ENCODE measurements around the gene IKZF3.
"Not testable (repeated sequence)": the region's sequence is repeated elsewhere in the genome, so short reads cannot be mapped to it uniquely, and the experiment has no call there.

IKZF3 gene

DNA sequence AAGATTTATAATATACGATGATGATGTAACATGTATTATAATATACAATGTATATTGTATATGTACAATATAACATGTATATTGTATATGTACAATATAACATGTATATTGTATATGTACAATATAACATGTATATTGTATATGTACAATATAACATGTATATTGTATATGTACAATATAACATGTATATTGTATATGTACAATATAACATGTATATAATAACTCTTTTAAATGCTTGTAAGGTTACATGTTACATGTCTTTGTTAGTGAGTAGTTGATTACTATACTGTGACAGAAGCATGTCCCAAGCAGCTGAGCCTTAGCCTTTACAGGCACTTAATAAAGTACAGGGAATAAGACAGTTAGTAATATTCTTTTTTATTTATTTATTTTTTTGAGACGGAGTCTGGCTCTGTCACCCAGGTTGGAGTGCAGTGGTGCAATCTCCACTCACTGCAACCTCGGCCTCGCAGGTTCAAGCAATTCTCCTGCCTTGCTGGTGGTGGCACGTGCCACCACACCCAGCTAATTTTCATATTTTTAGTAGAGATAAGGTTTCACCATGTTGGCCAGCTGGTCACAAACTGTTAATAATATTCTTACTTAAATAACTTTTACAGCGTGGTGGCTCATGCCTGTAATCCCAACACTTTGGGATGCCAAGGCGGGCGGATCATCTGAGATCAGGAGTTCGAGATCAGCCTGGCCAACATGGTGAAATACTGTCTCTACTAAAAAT lies 8.0 kb downstream of the IKZF3 start:
- not testable (repeated sequence) for DNase-seq

DNA sequence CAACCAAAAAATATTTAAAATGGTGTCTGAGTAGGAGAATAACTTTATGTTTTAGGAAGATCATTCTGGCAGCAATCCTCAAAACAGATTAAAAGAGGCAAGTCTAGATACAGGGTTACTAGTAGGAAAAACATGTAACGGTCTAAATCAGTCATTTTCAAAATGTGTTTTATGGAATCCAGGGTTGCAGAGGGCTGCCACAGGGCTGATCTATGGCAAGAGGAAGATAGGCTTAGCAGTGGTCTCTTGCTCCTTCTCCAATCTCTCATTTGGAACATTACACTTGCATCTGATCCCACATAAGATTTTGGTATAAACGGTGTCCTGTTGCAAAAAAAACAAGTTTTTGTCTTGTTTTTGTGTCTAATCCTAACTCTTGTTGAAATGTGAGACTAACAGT lies 9.2 kb downstream of the IKZF3 start:
- no peak for DNase-seq

DNA sequence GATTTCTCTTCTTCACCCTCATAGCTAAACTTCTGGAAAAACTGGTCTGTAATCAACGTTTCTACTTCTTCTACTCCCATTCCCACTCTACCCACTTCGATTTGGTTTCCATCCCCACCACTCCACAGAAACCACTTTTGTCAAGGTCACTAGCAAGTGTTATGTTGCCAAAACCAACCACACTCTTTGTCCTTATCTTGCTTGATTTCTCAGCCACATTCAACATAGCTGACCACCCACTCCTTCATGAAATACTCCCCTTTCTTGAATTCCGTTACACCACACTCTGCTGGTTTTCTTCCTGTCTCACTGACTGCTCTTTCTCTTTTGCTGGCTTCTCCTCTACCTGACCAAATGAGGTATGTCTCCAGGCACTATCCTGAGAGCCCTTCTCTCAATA lies 11.9 kb downstream of the IKZF3 start:
- DNase-seq: no peak

DNA sequence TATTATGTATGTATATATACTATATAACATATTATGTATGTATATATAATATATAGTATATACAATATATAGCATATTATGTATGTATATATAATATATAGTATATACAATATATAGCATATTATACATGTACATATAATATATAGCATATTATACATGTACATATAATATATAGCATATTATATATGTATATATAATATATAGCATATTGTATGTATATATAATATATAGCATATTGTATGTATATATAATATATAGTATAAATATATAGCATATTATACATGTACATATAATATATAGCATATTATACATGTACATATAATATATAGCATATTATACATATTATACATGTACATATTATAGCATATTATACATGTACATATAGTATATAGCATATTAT lies 13.9 kb downstream of the IKZF3 start:
- DNase-seq: not testable (repeated sequence)

DNA sequence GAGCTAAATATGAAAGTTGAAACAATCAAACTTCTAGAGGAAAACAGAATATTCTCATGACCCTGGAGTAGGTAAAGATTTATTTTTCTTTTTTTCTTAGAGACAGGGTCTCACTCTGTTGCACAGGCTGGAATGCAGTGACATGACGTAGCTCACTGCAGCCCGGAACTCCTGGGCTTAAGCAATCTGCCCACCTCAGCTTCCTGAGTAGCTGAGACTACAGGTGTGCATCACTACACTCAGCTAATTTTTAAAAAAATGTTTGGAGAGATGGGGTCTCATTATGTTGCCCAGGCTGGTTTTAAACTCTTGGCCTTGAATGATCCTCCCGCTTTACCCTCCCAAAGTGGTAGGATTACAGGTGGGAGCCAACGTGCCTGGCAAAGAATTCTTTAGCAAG lies 15.5 kb downstream of the IKZF3 start:
- DNase-seq: no peak

DNA sequence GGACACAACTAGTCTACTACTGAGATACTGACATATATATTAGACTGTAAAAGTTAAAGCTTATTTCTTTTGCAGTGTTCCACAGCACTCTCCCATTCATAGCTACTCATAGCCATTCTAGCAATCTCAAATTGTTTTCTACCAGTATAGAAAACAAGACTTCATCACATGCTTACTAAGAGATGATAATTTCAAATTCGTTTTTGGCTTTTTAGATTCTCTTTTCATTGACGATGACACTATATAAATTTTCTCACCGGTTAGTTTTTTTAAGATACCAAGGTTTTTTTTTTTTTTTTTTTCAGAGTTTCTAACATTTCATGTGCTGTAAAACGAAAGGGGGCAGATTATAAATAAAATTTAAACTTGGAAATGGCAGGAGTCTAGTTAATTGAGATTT lies 17.9 kb downstream of the IKZF3 start:
- DNase-seq: no peak

DNA sequence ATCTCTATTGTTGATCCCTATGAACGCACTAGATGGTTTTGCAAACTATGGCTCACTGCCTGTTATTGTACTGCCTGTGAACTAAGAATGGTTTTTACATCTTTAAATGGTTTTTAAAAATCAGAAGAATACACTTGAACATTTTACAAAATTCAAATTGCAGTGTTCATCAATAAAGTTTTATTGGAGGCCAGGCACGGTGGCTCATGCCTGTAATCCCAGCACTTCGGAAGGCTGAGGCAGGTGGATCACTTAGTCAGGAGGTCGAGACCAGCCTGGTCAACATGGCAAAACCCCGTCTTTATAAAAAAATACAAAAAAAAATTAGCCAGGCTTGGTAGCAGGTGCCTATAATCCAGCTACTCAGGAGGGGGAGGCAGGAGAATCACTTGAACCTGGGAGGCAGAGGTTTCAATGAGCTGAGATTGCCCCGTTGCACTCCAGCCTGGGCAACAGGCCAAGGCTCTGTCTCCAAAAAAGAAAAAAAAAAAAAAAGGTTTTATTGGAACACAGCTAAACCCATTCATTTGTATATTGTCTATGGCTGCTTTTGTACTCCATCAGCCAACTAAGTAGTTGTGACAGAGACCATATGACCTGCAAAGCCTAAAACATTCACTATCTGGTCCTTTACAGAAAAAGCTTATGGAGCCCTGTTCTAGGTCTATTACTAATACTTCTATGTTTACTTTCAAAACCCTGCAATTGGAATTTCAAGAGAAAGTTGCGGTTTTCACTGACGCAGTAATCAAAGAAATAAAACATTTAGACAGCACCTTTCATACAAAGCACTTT lies 18.9 kb downstream of the IKZF3 start:
- no peak for DNase-seq

DNA sequence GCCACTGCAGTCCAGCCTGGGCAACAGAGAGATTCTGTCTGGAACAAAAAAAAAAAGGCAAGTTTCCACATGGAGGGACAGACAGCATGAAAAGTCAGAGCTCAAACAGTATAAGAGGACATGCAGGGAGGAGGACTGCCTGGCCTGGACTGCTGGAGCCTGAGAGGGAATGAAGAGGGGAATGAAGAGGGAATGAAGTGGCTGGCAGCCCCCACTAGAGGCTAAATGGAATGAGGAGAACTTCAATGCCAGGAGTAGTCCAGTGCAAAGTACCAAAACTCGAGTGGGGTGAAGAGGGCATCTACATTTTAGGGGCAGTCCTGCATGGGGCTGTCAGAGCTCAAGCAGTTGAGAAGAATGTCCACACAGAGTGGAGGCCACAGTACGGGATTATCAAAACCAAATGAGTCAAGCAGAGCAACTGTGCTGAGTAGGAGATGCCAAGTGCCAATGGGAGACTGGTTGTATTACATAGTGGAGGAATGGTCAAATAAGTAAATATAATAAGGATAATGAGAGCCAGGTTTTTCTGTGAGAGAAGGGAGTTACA lies 22.9 kb downstream of the IKZF3 start:
- no peak for DNase-seq

DNA sequence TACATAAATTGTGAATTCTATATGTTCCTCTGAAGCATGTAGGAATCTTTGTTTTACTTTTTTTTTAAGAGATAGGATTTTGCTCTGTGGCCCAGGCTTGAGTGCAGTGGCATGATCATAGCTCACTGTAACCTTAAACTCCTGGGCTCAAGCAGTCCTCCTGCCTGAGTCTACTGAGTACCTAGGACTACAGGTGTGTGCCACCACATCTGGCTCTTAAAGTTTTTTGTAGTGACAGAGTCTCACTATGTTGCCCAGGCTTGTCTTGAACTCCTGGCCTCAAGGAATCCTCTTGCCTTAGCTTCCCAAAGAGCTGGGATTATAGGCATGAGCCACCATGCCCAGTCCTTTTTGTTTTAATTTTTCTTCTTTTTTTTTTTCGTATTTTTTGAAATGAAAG lies 25.3 kb downstream of the IKZF3 start:
- DNase-seq: no peak

DNA sequence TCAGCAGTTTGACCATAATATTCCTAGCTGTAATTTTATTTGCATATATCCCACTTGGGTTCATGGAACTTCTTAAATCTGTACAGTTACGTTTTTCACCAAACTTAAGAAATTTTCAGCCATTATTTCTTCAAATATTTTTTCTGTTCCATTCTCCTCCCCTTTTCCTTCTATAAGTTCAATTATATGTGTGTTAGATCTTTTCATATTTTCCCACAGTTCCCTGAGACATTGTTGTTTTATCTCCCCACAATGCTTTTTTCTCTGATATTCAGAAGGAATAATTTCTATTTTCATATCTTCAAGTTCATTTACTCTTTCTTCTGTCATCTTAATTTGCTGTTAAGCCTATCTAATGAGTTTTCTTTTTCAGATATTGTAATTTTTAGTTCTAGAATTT lies 26.1 kb downstream of the IKZF3 start:
- no peak for DNase-seq

DNA sequence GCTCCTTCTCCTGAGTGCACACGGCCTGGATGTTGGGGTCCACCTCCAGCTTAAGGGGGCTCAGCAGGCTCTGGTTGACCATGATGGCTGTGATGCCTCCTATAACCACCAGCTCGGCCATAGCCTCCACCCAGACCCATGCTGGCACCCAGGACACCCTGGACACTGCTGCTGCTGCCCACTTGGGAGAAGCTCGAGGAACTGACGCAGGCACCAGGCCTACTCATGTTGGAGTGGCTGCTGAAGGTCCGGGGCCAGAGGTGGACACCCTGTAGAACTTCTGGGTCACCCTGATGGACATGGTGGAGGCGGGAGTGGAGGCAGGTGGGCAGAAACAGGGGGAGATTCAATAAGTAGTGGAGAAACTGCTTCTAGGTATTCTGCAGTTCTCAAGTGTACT lies 28.0 kb downstream of the IKZF3 start:
- DNase-seq: no peak

DNA sequence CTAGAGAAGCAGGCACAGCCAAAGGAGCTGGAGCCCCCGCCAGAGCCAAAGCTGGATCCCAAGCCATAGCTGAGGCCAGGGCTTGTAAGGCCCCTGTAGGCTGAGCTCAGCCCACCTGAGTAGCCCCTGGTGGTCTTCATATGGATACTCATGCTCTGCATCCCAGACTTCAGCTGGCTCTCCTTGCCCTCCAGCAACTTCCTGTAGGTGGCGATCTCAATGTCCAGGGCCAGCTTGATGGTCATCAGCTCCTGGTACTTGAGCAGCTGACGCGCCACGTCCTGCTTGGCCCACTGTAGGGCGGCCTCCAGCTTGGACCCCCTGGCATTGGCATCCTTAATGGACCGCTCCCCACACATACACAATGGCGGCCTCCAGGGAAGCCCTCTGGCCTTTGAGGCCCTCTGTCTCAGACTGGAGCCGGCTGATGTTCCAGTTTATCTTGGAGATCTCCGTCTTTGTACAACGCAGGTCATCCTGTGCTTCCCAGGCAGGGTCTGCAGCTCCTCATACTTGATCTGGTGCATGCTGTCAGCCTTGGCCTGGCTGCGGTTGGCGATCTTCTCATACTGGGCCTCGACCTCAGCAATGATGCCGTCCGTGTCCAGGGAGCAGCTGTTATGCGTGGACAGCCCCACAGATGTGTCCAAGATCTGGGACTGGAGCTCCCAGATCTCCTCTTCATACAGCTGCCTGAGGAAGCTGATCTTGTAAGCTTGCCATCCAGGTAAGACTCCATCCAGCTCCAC lies 28.9 kb downstream of the IKZF3 start:
- DNase-seq: no peak

DNA sequence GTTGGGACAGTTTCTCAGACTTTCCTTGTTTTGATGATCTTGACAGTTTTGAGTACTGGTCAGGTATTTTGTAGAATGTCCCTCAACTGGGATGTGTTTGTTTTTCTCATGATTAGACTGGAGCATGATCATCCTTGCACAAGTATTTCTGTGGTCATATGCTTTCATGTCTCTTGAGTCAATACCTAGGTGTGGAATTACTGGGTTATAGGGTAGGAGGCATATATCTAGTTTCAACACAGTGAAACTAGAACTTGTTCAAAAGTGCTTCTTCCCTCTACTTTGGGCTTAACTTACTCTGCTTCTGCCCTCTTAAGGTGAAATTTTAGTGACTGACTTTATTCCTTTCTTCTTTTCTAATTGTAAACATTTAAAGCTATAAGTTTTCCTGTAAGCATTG lies 30.1 kb downstream of the IKZF3 start:
- no peak for DNase-seq

DNA sequence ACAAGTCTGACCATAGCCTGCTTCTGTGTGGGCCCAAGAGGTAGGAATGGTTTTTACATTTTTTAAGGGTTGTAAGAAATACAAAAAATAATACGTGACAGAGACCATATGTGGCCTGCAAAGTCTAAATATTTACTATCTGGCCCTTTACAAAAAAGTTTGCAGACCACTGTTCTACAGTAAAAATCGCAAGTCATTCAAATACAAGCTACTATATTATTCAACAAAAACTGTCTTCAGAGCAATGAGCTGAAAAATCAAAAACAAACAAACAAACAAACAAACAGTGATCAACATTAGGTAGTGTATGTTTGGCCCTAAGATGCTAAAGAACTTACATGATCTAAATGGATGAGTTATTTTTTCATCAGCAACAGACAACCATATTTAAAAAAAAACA lies 32.5 kb downstream of the IKZF3 start:
- DNase-seq: no peak

DNA sequence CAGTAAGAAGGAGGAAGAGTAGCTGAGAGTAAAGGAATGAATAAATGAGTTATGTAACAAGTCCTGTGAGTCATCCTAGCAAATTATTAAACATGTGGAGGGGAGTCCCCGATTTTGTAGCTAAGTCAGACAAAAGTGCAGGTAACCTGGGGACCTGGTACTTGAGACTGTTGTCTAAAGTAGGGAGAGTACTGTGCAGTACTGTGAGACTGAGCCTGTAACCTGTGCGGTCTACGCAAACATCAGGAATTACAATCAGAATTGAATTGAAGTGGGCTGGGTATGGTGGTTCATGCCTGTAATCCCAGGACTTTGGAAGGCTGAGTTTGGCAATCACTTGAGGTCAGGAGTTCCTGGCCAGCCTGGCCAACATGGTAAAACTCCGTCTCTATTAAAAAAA lies 35.7 kb downstream of the IKZF3 start:
- DNase-seq: no peak

DNA sequence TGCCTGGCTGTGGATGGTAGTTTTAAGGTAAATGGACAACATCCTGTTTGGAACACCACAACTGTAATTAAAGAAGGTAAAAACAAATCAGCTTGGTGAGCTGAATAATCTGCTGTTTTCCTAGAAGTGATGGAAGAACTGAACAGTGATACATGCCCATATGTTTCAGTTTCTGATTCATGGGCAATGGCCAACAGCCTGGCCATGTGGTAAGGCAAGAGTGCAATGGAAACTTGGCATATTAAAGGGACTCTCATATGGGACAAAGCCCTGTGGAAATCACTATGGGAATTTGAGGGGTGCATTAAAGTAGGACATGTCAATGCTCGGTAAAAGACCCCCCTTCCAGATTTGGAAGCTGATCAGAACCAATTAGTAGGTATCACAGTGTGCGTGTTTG lies 37.8 kb downstream of the IKZF3 start:
- no peak for DNase-seq

DNA sequence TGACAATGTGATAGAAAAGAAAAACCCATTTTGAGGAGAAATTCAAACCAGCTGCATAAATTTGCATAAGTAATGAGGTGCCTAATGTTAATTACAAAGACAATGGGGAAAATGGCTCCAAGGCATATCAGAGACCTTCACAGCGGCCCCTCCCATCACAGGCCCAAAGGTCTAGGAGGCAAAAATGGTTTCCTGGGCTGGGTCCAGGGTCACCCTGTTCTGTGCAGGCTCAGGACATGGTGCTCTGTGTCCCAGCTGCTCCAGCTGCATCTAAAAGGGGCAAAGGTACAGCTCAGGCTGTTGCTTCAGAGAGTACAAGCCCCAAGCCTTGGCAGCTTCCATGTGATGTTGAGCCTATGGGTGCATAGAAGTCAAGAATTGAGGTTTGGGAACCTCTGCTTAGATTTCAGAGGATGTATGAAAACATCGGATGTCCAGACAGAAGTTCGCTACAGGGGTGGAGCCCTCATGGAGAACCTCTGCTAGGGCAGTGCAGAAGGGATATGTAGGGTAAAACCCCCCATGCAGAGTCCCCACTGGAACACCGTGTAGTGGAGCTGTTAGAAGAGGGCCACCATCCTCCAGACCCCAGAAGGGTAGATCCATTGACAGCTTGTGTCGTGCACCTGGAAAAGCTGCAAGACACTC lies 40.6 kb downstream of the IKZF3 start:
- no peak for DNase-seq

DNA sequence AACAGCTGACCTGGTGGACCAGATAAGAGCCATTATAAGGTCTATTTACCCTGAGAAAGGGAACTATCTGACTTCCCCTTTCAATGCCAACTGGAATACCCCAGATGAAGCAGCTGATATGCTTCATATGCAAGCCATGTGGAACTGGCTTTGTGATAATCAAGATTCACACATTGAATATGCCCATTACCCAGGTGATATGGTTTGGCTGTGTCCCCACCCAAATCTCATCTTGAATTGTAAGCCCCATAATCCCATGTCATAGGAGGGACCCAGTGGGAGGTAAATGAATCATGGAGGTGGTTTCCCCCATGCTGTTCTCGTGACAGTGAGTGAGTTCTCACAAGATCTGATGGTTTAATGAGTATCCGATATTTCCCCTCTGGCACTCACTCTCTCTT lies 42.1 kb downstream of the IKZF3 start:
- DNase-seq: no peak

DNA sequence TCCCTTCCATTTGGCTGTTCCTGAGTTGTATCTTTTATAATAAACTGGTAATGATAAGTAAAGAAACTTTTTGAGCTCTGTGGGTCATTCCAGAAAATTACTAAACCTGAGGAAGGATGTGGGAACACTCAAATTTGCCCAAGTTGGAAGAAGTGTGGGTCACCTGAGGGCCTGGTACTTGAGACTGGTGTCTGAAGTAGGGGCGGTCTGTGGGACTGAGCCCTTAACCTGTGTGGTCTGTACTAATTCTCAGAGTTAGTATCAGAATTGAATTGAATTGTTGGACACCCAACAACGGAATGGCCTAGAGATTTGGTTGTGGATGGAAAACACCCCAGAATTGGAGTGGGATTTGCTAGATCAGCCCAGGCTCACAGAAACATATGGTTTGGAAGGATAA lies 43.1 kb downstream of the IKZF3 start:
- no peak for DNase-seq

DNA sequence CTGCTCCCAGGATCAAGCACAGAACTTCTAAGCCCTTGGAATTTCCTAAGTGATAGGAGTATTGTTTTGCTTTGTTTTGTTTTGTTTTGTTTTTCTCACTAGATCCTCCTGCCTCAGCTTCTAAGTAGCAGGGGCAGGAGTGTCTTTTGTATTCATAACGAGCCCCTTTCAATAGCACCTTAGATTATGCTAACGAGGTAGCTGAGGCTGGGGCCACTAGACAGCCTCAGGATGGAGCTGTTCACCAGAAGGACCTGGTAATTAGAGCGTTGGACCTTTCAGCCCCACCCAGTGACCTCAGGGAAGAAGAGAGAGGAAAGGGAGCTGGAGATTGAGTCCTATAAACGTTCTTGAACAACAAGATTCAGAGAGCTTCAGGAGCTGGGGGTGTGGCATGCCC lies 43.6 kb downstream of the IKZF3 start:
- no peak for DNase-seq

DNA sequence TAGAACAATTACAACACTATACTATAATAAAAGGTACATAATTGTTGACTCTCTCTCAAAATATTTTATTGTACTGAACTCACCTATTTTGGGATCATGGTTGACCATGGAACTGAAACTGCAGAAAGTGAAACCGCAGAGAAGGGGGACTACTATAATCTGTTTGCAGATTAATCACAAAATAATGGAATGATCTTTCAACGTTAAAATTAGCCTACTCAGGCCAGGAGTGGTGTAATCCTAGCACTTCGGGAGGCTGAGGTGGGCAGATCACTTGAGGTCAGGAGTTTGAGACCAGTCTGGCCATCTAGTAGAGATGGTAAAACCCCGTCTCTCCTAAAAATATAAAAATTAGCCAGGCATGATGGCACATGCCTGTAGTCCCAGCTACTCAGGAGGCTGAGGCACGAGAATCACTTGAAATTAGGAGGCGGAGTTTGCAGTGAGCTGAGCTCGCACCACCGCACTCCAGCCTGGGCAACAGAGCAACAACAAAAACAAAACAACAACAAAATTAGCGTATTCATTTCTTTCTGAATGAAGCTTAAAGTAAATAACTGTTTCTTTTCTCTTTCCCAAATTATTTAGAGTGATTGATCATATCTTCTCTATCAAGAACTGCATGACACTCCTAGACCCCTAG lies 45.6 kb downstream of the IKZF3 start:
- no peak for DNase-seq

DNA sequence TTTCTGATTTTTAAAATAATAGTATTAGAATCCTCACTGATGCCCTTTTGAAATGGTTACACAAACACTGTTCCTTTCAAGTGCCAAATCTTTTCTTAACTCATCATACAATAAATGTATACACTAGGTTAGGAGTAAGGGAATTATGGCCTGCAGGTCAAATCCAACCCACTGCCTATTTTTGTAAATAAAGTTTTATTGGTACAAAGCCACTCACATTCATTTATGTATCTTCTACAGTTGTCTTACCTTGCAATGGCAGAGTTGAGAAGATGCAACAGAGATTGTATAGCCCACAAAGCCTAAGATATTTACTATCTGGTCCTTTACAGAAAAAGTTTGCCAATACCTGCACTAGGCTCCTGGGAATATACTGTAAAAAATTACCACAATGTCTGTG lies 47.8 kb downstream of the IKZF3 start:
- no peak for DNase-seq

DNA sequence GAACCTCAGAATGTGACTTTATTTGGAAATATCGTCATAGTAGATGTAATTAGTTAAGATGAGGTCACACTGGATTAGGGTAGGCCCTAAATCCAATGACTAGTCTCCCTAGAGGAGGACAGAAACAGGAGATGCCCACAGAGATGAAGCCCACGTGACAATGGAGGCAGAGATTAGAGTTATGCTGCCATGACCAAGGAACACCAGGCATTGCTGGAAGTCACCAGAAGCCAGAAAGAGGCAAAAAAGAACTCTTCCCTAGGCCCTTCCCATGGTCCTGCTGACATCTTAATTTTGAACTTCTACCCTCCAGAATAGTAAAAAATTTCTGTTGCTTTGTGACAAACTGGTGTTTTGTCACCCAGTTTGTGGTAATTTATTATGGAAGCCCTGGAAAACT lies 49.6 kb downstream of the IKZF3 start:
- DNase-seq: no peak
